Esophagus squamous epithelium (tissue), 4 donors: ENCODE measurements around the gene BGN.

Experiments
- CTCF ChIP-seq, 6 experiments: fragments of 450-650 bp in 4 of 6; fragments of 200-600 bp in 2 of 6; sonication (generic) in 2 of 6; IDR thresholded peaks; one replicate each; pipeline ENCODE4 v1.5.1; 2016 to 2019; ENCODE audit warnings: antibody characterized with exemption in 6 of 6, mild to moderate bottlenecking in 4 of 6, moderate library complexity in 4 of 6
- POLR2A ChIP-seq, 4 donors: fragments of 450-650 bp; IDR thresholded peaks; one replicate each; pipeline ENCODE4 v1.6.1; 2017; ENCODE audit warnings: antibody characterized with exemption in 4 of 4, mild to moderate bottlenecking in 4 of 4, moderate library complexity in 3 of 4

- TF ChIP-seq CTCF (IDR thresholded peaks at IDR 0.05) (no peak), POLR2A (IDR thresholded peaks at IDR 0.05) (no peak)
Measured at GRCh38 chrX:153504445-153505016, 9.8 kb downstream of the BGN start.
